K562 (cell line): ENCODE measurements around the gene ABLIM1. TPM values are rescaled to one million over a fixed set of nuclear protein-coding genes. Genes with fewer than 3 reads are reported as not detected.

ENCODE experiments used
- ATAC-seq: fragments of 200-7000 bp; cut with Tn5 transposase; 3 replicates; pipeline ENCODE4 v1.9.1; 2020; ENCODE audit warnings: moderate library complexity
- BruUV-seq: library from RNA; stranded (reverse); fragments of 400-500 nt; replicated peaks from 2 replicates; lab custom pipeline; 2021; lab: Mats Ljungman, UMichigan
- CTCF ChIA-PET: fragments of 300-600 bp; formaldehyde crosslinking; extraction: SDS; loops from one replicate; lab custom pipeline; 2021; ENCODE audit warnings: low intra/inter-chr PET ratio; lab: Yijun Ruan, JAX
- POLR2A ChIA-PET: fragments of 300-600, 350-650 bp; sonication (Branson Sonifier 250); formaldehyde crosslinking; extraction: SDS; loops from one replicate; lab custom pipeline; 2021; ENCODE audit warnings: antibody characterized with exemption, inconsistent platforms; lab: Yijun Ruan, JAX
- DNase-seq, 4 experiments: peaks; one replicate each; pipeline versions ENCODE4 v3.0.0 to v3.0.0-alpha.2; 2011 to 2018; ENCODE audit warnings: low spot score in 3 of 4, mixed read lengths in 3 of 4; ENCODE audit errors: extremely low read depth in 1 of 4
- FAIRE-seq: peaks from 2 replicates; lab custom pipeline; 2011; peaks lifted over from hg19 to GRCh38; lab: Jason Lieb, UNC
- H2AFZ ChIP-seq: 2 replicates; pipeline ENCODE4 v1.6.0; 2011; ENCODE audit warnings: low read depth, low read length, control low read depth, inconsistent platforms
- H3K27ac ChIP-seq: fragments of 200-600 bp; 3 replicates; pipeline ENCODE4 v1.8.0; 2011; ENCODE audit warnings: low read depth, mild to moderate bottlenecking, control low read depth, inconsistent platforms, low read length, moderate library complexity, mixed read lengths; ENCODE audit errors: extremely low read depth
- H3K27me3 ChIP-seq, 2 experiments: fragments of 300-600 bp in 1 of 2; 2 replicates in 1 of 2; 3 replicates in 1 of 2; pipeline versions ENCODE4 v1.6.0 to v1.8.0; 2011; ENCODE audit warnings: inconsistent platforms in 2 of 2, low read length in 2 of 2, mild to moderate bottlenecking in 1 of 2, mixed read lengths in 1 of 2, moderate library complexity in 1 of 2; ENCODE audit not compliant: control insufficient read depth in 2 of 2, insufficient read depth in 2 of 2
- H3K36me3 ChIP-seq: fragments of 300-600 bp; 3 replicates; pipeline ENCODE4 v1.8.0; 2011; ENCODE audit warnings: mild to moderate bottlenecking, low read length, inconsistent platforms; ENCODE audit not compliant: control insufficient read depth, insufficient read depth
- H3K4me1 ChIP-seq, 2 experiments: fragments of 200-600 bp in 1 of 2; replicated peaks in 1 of 2; 2 replicates in 1 of 2; 3 replicates in 1 of 2; pipeline versions ENCODE4 v1.5.1 to v1.8.0; 2011; ENCODE audit warnings: inconsistent platforms in 2 of 2, low read length in 2 of 2, mild to moderate bottlenecking in 1 of 2, mixed read lengths in 1 of 2, moderate library complexity in 1 of 2; ENCODE audit not compliant: control insufficient read depth in 2 of 2, insufficient read depth in 2 of 2
- H3K4me2 ChIP-seq: 2 replicates; pipeline ENCODE4 v1.6.1; 2011; ENCODE audit warnings: low read length, control low read depth, inconsistent platforms, mixed read lengths; ENCODE audit not compliant: insufficient read depth
- H3K4me3 ChIP-seq: fragments of 200-600 bp; sonication (generic), shearing (Covaris generic); 2 replicates; pipeline ENCODE4 v1.5.1; 2016; ENCODE audit warnings: control low read depth, inconsistent platforms
- H3K79me2 ChIP-seq: fragments of 200-600 bp; 3 replicates; pipeline ENCODE4 v1.8.0; 2011; ENCODE audit warnings: low read length, inconsistent platforms; ENCODE audit not compliant: control insufficient read depth, insufficient read depth
- H3K9ac ChIP-seq, 2 experiments: 2 replicates each; pipeline versions ENCODE4 v1.6.0 to v1.6.1; 2011; ENCODE audit warnings: low read depth in 2 of 2, low read length in 2 of 2, control low read depth in 1 of 2, inconsistent platforms in 1 of 2, mild to moderate bottlenecking in 1 of 2, mixed read lengths in 1 of 2; ENCODE audit not compliant: insufficient read depth in 1 of 2
- H3K9me1 ChIP-seq: one replicate; pipeline ENCODE4 v1.6.0; 2011; ENCODE audit warnings: inconsistent platforms, mild to moderate bottlenecking, low read length, moderate library complexity; ENCODE audit not compliant: control insufficient read depth, insufficient read depth
- H3K9me3 ChIP-seq: replicated peaks from 2 replicates; pipeline ENCODE4 v1.5.1; 2011; ENCODE audit warnings: low read depth, low read length, inconsistent platforms; ENCODE audit not compliant: control insufficient read depth, insufficient read depth
- H4K20me1 ChIP-seq: replicated peaks from 2 replicates; pipeline ENCODE4 v1.6.1; 2011; ENCODE audit warnings: low read length, inconsistent platforms, mixed read lengths; ENCODE audit not compliant: control insufficient read depth, insufficient read depth
- ARID3B ChIP-seq: fragments of 250-450 bp; sonication (Bioruptor Pico); IDR thresholded peaks from 2 replicates; pipeline ENCODE4 v1.4.0; 2020; ENCODE audit warnings: borderline replicate concordance
- ETV1 ChIP-seq: fragments of 450-650 bp; conservative IDR thresholded peaks from 2 replicates; pipeline ENCODE4 v1.6.1; 2016; ENCODE audit warnings: missing genetic modification characterization, control low read depth, low read depth, missing compliant biosample characterization
- HNRNPL ChIP-seq: fragments of 200-400 bp; formaldehyde crosslinking; IDR thresholded peaks from 2 replicates; pipeline ENCODE4 v1.6.1; 2017; ENCODE audit warnings: low read depth, mild to moderate bottlenecking, low read length
- MYNN ChIP-seq, 2 experiments: sonication (generic); formaldehyde crosslinking in 1 of 2; IDR thresholded peaks; 2 replicates each; pipeline versions ENCODE4 v1.5.0 to v1.6.1; 2016 to 2020; ENCODE audit warnings: antibody characterized with exemption in 1 of 2, missing genetic modification reagents in 1 of 2
- PKNOX1 ChIP-seq: fragments of 450-650 bp; IDR thresholded peaks from 2 replicates; pipeline ENCODE4 v1.6.1; 2016
- POLR2B ChIP-seq: fragments of 450-650 bp; IDR thresholded peaks from 2 replicates; pipeline ENCODE4 v1.6.1; 2018; ENCODE audit warnings: low read depth; ENCODE audit not compliant: partially characterized antibody
- SUPT5H ChIP-seq: fragments of 450-650 bp; IDR thresholded peaks from 2 replicates; pipeline ENCODE4 v1.6.1; 2016
- THAP7 ChIP-seq: fragments of 250-450 bp; sonication (Bioruptor Pico); IDR thresholded peaks from 2 replicates; pipeline ENCODE4 v1.5.0; 2021
- ZNF695 ChIP-seq: fragments of 450-650 bp; formaldehyde crosslinking; IDR thresholded peaks from 2 replicates; pipeline ENCODE4 v1.4.0; 2020; ENCODE audit warnings: mild to moderate bottlenecking, moderate library complexity
- WGBS: fragments of 100-300 bp; shearing (Covaris generic); methylation state at CpG from one replicate; pipeline ENCODE4 v1.1.6; 2016; ENCODE audit warnings: low coverage, mixed read lengths; ENCODE audit not compliant: insufficient coverage; ENCODE audit errors: missing lambda C conversion rate; 5-methylcytosine and 5-hydroxymethylcytosine counted together
- in situ Hi-C: fragments of 300-500 bp; cut with MboI; formaldehyde crosslinking; loops from 4 replicates; pipeline ENCODE4 v1.15.0; 2018; ENCODE audit warnings: inconsistent platforms, mixed read lengths
- intact Hi-C: fragments of 100-400 bp; cut with micrococcal nuclease; formaldehyde crosslinking; loops from 2 replicates; pipeline ENCODE4 v1.14.2; 2022
- polyA plus RNA-seq, 8 experiments: library from polyadenylated mRNA; depleted of rRNA in 4 of 8; stranded (reverse) in 5 of 8; unstranded in 3 of 8; fragments of >200 nt; fragmentation: Nextera tagmentation in 2 of 8; fragmentation: Illumina TruSeq in 1 of 8; extraction: Ambion mirVana in 2 of 8; extraction: Trizol in 1 of 8; gene quantifications; 2 replicates each; pipeline versions ENCODE4 v1.2.1 to v1.2.3, GENCODE V29; 2011 to 2014; ENCODE audit warnings: inconsistent platforms in 1 of 8, missing spikeins in 1 of 8
- total RNA-seq, 7 experiments: library from RNA; depleted of rRNA in 6 of 7; stranded (reverse); fragments of >200 nt in 6 of 7; fragmentation: Illumina TruSeq in 2 of 7; extraction: Trizol in 2 of 7; gene quantifications; 2 replicates each; pipeline versions ENCODE4 v1.2.1 to v1.2.3, GENCODE V29; 2011 to 2021; ENCODE audit warnings: low replicate concordance in 1 of 7
- TF ChIP-seq, protein P1 (sequence below): fragments of 250-450 bp; sonication (Bioruptor Pico); IDR thresholded peaks from 2 replicates; pipeline ENCODE4 v1.4.0; 2020; ENCODE audit warnings: mild to moderate bottlenecking, moderate library complexity, borderline replicate concordance

The ABLIM1 gene
- total and polyA plus RNA-seq, 9 of the 15 experiments (the other 6 are each of a cell fraction or from before 2014, with no cell fraction given), result 0.07 to 0.49 (median 0.14) TPM; not detected in 6

GRCh38 chr10:114453576-114453975, 204.5 kb downstream of the ABLIM1 start:
- in situ Hi-C loops, result no loop called here
- Histone ChIP-seq H4K20me1 (no peaks in the 10 kb centered on the region), H3K4me2 (no peak overlapping the region), H3K4me1 (no peaks in the 10 kb centered on the region), H3K27me3 (no peaks in the 10 kb centered on the region), H3K9ac (no peak overlapping the region), H3K36me3 (no peaks in the 10 kb centered on the region), H3K79me2 (no peaks in the 10 kb centered on the region), H3K9me3 (no peaks in the 10 kb centered on the region), H3K27ac (no peak overlapping the region), H3K9me1 (no peaks in the 10 kb centered on the region), H2AFZ (no peak overlapping the region), H3K4me3 (no peak overlapping the region)
- ChIA-PET POLR2A (no interaction called here), CTCF (no interaction called here)
- WGBS, result 2% methylated on average over 8 of the region's 9 CpGs
- ATAC-seq (no peak), DNase-seq (no peak), FAIRE-seq (no peak)
- BruUV-seq, result no TSS peak
- TF ChIP-seq ETV1 (tag) (no peak), SUPT5H (no peak), MYNN (IDR thresholded peaks at IDR 0.05) (no peak), MYNN (CRISPR knock-in tag; IDR thresholded peaks at IDR 0.05) (no peak), THAP7 (CRISPR knock-in tag) (no peak), ZNF695 (no peak), HNRNPL (no peak), ARID3B (CRISPR knock-in tag) (no peak), POLR2B (no peak), PKNOX1 (no peak)
- TF ChIP-seq, protein P1, sequence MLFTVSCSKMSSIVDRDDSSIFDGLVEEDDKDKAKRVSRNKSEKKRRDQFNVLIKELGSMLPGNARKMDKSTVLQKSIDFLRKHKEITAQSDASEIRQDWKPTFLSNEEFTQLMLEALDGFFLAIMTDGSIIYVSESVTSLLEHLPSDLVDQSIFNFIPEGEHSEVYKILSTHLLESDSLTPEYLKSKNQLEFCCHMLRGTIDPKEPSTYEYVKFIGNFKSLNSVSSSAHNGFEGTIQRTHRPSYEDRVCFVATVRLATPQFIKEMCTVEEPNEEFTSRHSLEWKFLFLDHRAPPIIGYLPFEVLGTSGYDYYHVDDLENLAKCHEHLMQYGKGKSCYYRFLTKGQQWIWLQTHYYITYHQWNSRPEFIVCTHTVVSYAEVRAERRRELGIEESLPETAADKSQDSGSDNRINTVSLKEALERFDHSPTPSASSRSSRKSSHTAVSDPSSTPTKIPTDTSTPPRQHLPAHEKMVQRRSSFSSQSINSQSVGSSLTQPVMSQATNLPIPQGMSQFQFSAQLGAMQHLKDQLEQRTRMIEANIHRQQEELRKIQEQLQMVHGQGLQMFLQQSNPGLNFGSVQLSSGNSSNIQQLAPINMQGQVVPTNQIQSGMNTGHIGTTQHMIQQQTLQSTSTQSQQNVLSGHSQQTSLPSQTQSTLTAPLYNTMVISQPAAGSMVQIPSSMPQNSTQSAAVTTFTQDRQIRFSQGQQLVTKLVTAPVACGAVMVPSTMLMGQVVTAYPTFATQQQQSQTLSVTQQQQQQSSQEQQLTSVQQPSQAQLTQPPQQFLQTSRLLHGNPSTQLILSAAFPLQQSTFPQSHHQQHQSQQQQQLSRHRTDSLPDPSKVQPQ (CRISPR knock-in tag), result no peak
- intact Hi-C loops, result no loop called here
